ENCODE data around the gene CPE. TPM values are rescaled to one million over a fixed set of nuclear protein-coding genes. Genes with fewer than 3 reads are reported as not detected.
A peak's percentile ranks its signal among the peaks of the same experiment; 100 is the strongest.

Gene CPE
- total RNA-seq, 4 donors from 2014 or later = 7.5 to 29.1 (median 12.3) TPM

DNA sequence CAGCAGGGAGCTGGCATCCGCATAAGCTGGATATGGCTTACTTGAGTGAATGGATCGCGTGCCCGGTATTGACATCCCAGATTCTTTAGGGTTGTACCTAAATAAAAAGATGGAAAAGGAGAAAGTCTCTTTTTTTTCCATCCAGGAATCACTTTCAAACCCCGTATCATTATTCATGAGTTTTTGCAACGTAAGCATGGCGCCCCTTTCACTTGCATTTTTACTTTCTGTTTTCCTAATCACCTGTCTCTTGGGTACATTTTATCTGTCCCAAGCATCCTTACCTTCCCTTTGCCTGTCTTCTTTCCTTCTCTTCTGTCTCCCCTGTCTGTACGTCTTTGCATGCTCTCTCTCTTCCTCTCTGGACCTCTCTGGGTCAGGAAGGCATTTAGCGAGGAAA lies 128.6 kb downstream of the CPE start:
- intact Hi-C loops (cut with DNase I; ENCODE audit: low total_unique reads) = no loop called here
- in situ Hi-C loops (cut with MboI; ENCODE audit: low pct_ligation_motif_present in 1 of 4, low pct_unique_long_range_greater_than_20kb in 1 of 4, low sequenced_read_pairs in 3 of 4) = no loop called here
- no peak for DNase-seq
- H3K27me3 ChIP-seq = no peaks in the 10 kb centered on the region
- H3K27ac ChIP-seq = peak overlapping the region in 3 of 4 donors; percentile 8 to 63 (median 43)
- H3K4me1 ChIP-seq = peaks cover 0 to 5% (median 2%) of the 10 kb centered on the region in 4 donors
- H3K36me3 ChIP-seq = no peaks in the 10 kb centered on the region
- 78 to 81% methylated on average over 9 of the region's 9 CpGs for WGBS, 2 donors (ENCODE audit: low coverage in 1 of 2)
- H3K4me3 ChIP-seq = no peak overlapping the region
- TF ChIP-seq POLR2A (IDR thresholded peaks at IDR 0.05) (no peak), CTCF (IDR thresholded peaks at IDR 0.05) (no peak), POLR2AphosphoS5 (IDR thresholded peaks at IDR 0.05) (no peak), EP300 (IDR thresholded peaks at IDR 0.05; ENCODE audit: low read depth) (no peak)
- no peaks in the 10 kb centered on the region for H3K9me3 ChIP-seq

- H3K27ac ChIP-seq = no peak overlapping the region
- H3K9me3 ChIP-seq = no peaks in the 10 kb centered on the region
- intact Hi-C loops (cut with DNase I; ENCODE audit: low total_unique reads) = no loop called here
- 89 to 94% methylated on average over 6 of the region's 6 CpGs for WGBS, 2 donors (ENCODE audit: low coverage in 1 of 2)
- no peak for DNase-seq
- H3K36me3 ChIP-seq = no peaks in the 10 kb centered on the region
- no peak overlapping the region for H3K4me3 ChIP-seq
- no peaks in the 10 kb centered on the region for H3K27me3 ChIP-seq
- peaks cover 0 to 5% (median 2%) of the 10 kb centered on the region in 4 donors for H3K4me1 ChIP-seq
- in situ Hi-C loops (cut with MboI; ENCODE audit: low pct_ligation_motif_present in 1 of 4, low pct_unique_long_range_greater_than_20kb in 1 of 4, low sequenced_read_pairs in 3 of 4) = no loop called here
- TF ChIP-seq EP300 (IDR thresholded peaks at IDR 0.05; ENCODE audit: low read depth) (no peak), POLR2AphosphoS5 (IDR thresholded peaks at IDR 0.05) (no peak), POLR2A (IDR thresholded peaks at IDR 0.05) (no peak), CTCF (IDR thresholded peaks at IDR 0.05) (no peak)
Measured at GRCh38 chr4:165508372-165509120, 129.7 kb downstream of the CPE start.

DNA sequence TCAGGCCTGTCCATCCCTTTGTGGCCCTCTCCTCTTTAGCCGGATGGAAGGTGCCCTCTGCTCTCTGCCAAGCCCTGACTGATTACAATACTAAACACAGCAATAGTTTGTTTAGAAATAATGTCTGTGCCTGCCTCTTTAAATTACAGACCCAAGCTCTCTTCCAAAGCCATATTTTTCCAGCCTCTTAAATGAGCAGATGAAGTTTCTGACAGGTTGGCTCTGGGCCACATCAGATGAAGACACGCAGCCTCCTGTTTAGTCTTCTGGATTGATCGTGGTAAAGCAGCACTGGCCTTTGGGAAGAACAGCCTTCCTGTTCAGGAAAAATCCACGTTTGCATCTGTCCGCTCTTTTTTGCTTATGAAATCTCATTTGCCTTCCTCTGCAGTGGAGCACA lies 133.6 kb downstream of the CPE start:
- Histone ChIP-seq H3K9me3 (no peaks in the 10 kb centered on the region), H3K4me3 (no peak overlapping the region), H3K4me1 (peaks cover 0 to 5% (median 0%) of the 10 kb centered on the region in 4 donors), H3K27ac (no peak overlapping the region), H3K27me3 (no peaks in the 10 kb centered on the region), H3K36me3 (no peaks in the 10 kb centered on the region)
- WGBS, 2 donors (ENCODE audit: low coverage in 1 of 2) = 52 to 57% methylated on average over 1 to 5 of the region's 5 CpGs
- in situ Hi-C loops (cut with MboI; ENCODE audit: low pct_ligation_motif_present in 1 of 4, low pct_unique_long_range_greater_than_20kb in 1 of 4, low sequenced_read_pairs in 3 of 4) = no loop called here
- no peak for TF ChIP-seq POLR2A (IDR thresholded peaks at IDR 0.05)
- TF ChIP-seq CTCF (IDR thresholded peaks at IDR 0.05) = no peak
- no peak for TF ChIP-seq POLR2AphosphoS5 (IDR thresholded peaks at IDR 0.05)
- TF ChIP-seq EP300 (IDR thresholded peaks at IDR 0.05; ENCODE audit: low read depth) = no peak
- no peak for DNase-seq
- intact Hi-C loops (cut with DNase I; ENCODE audit: low total_unique reads) = no loop called here

DNA sequence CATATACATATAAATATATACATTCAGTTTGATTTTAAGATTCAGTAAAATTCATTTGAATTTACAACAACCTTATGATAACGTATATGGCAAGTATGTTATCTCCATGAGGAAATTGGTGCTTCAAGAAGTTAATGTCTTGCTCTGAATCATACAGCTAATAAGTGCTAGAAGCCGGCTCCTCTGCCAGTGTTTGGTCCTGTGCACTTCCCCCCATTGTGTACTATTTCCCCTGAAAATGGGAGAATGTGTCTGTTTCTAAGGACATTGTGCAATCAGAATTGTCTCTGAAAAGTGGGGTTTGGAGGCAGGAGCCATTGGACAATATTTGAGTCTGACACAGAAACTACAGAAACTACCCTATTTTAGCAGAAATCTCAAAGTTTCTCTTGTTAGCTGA lies 135.9 kb downstream of the CPE start:
- H3K9me3 ChIP-seq = no peaks in the 10 kb centered on the region
- no peak overlapping the region for H3K4me3 ChIP-seq
- intact Hi-C loops (cut with DNase I; ENCODE audit: low total_unique reads) = no loop called here
- WGBS, 2 donors (ENCODE audit: low coverage in 1 of 2) = 83 to 91% methylated on average over 2 of the region's 2 CpGs
- no peaks in the 10 kb centered on the region for H3K27me3 ChIP-seq
- no peaks in the 10 kb centered on the region for H3K36me3 ChIP-seq
- TF ChIP-seq CTCF (IDR thresholded peaks at IDR 0.05) (no peak), POLR2A (IDR thresholded peaks at IDR 0.05) (no peak), EP300 (IDR thresholded peaks at IDR 0.05; ENCODE audit: low read depth) (no peak), POLR2AphosphoS5 (IDR thresholded peaks at IDR 0.05) (no peak)
- peaks cover 0 to 5% (median 0%) of the 10 kb centered on the region in 4 donors for H3K4me1 ChIP-seq
- H3K27ac ChIP-seq = no peak overlapping the region
- in situ Hi-C loops (cut with MboI; ENCODE audit: low pct_ligation_motif_present in 1 of 4, low pct_unique_long_range_greater_than_20kb in 1 of 4, low sequenced_read_pairs in 3 of 4) = no loop called here
- no peak for DNase-seq

Measured in transverse colon (tissue), 4 donors.